CD4-positive, alpha-beta T cell treated with Interleukin-4 for 4 hours (primary cell): ENCODE measurements around the gene MYO16.
"Not testable (repeated sequence)": the region's sequence is repeated elsewhere in the genome, so short reads cannot be mapped to it uniquely, and the experiment has no call there.

Experiments
- DNase-seq: peaks from one replicate; pipeline ENCODE4 v3.0.0-alpha.2; 2020

The MYO16 gene

DNA sequence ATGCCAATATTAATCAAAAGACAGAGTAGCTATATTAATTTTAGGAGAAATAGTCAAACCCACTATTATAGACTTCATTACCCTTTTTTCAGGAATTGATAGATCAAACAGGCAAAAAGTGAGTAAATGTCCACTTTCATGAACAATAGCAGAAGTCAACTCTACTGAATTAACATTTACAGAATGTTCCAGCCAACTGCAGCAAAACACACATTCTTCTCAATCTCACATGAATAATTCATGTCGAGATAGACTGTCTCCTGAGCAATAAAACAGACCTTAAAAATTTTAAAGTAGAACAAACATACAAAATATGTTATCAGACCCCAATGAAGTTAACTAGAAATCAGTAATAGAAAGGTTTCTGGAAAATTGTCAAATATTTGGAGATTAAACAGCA lies 118.4 kb downstream of the MYO16 start:
- no peak for DNase-seq

DNA sequence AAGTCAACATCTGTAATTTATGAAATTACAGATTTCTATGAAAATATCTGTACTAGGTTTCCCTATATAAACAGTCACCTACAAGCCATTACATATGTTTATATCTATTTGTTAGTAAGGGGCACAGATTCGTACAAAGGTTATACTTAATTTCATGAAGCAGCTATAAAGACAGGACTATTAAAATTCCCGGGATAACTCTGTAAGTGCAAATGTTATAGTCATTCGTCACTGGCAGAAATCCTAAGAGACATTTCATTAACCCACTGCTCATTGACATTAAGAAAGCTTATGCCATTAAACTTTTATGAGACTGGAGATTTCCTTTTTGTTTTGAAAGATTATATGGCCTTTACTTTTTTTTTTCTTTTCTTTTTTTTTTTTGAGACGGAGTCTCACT lies 122.9 kb downstream of the MYO16 start:
- DNase-seq, result no peak

DNA sequence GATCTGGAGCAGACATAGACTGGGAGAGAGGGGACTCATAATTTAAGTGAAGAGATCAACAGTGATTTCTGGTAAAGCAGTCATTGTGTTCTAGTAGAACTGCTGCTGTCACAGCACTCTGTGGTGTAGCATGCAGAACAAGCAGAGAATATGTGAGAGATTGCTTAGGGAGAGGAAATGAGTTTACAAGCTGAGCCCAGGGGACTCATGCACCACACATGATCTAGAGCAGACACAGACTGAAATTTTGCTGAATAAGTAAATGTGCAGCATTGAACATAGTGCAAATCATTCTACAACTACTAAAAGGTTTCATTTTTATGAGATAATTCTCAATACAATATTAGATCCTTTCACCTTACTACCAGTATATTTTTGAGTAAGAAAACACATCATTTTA lies 125.7 kb downstream of the MYO16 start:
- no peak for DNase-seq

DNA sequence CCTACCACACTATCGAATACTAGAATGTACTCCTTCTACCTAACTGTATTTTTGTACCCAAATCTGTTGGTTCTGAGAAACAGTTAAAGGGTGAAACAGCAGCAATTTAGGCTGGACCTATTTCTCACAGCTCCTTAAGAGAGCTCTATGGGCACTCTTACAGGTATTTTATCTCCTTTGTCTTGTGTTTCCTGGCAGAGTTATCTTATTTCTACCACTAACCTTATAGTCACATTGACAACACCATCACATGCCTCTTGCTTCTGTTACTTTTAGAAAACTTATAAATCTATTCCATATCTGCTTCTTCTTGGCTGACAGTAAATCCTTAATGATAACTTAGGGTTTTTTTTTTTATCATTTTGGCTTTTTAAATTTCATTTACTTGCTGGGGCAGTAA lies 130.7 kb downstream of the MYO16 start:
- no peak for DNase-seq

DNA sequence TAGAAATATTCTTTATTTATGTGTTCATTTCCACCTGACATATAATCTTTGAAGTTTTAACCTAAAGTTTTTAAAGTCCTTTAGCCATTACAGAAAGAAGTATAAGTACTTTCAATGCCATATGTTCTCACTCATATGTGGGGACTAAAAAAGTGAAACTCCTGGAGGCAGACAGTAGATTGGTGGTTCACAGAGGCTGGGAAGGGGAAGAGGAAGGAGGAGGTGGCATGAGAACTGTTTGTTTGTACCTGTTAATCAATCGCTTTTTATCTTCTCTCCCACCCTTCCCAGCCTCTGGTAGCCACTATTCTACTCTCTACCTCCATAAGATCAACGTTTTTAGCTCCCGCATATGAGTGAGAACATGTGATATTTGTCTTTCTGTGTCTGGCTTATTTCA lies 131.1 kb downstream of the MYO16 start:
- no peak for DNase-seq

DNA sequence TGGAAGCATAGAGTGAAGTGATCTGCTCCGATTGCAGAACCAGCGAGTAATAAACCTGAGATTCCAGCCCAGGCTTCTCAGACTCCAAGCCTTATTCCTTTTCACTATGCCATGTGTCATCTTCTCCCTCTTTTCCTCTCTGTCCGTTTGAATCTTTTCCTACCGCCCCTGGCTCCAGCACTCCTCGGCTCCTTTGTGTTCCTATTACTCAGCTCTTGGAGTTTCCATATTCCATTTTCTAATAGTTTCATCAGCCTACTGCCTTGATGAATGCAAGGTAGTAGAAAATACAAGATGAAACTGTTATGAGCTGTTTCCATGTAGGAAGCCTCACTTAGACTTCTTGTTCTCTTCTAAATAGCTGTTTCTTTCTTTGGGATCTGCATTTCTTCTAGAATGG lies 138.6 kb downstream of the MYO16 start:
- DNase-seq, result no peak

DNA sequence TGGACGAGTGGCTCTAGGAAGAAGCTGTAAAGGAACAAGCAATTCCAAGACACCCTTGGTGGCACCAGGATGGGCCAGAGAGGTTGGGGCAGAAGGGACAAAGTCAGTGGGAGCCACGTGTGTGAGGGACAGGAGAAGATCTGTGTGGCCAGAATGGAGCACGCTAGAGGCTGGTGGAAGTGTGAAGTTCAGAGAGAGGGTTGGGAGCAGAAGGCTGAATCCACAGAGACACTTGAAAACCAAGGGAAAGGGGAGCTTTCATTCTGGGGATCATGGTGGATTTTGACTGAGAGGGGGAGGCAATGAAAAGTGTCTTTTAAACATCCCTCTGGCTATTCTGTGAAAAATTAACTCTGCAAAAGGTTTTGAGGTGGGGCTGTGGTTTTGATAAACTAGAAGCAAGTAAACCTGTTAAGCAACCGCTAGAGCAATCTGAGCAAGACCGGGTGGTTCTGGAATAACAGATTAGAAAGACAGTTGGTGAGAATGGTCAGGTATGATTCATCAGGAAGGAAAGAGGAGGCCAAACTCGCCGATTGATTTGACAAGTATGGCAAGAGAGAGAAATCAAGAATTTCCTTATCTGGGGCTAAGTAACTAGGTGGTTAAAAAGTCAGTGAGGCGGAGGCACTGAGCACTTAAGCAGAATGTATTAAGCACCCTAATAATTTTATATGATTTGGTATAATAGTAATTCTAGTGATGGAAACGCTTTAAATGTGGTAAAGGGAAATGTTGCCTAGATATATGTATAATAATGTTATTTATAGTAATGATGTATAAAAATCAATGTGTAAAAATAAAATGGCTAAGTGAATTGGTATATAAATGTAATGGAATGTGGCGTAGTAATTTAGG lies 140.0 kb downstream of the MYO16 start:
- DNase-seq, result no peak

DNA sequence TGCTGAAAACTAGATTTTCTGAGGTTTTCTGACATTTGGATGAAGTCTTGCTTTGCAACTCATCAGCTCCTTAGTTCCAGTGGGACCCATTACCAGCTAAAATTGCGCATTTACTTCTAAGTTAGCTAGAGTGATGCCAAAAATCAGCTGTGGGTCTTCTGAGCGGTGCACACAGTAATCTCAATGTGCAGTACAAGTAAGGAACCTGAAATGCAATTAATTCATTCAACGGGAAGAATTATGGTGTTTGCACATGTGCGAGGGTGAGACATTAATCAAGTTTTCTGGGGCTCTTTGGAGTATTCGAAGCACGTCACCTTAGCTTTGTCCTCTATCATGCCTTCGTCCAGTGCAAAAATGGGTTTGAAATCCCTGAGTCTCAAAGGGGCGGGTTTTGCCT lies 146.2 kb downstream of the MYO16 start:
- DNase-seq, result no peak

DNA sequence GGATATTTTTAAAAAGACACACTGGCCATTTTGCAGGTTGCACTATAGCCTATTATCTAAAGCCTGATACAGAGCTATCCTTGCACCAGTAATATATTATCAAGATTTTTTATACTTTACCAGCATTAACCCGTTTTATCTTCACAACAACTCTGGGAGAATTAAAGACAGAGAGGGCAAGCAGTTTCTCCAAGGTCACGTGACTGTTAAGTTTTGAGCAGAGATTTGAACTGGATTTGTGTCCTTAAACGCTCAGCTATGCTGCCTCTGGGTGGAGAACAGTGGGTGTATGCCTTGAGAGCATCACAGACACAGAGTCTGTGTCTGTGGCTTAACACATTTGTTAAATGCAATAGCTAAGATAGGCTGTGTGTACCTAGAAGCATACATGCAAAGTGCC lies 147.2 kb downstream of the MYO16 start:
- no peak for DNase-seq

DNA sequence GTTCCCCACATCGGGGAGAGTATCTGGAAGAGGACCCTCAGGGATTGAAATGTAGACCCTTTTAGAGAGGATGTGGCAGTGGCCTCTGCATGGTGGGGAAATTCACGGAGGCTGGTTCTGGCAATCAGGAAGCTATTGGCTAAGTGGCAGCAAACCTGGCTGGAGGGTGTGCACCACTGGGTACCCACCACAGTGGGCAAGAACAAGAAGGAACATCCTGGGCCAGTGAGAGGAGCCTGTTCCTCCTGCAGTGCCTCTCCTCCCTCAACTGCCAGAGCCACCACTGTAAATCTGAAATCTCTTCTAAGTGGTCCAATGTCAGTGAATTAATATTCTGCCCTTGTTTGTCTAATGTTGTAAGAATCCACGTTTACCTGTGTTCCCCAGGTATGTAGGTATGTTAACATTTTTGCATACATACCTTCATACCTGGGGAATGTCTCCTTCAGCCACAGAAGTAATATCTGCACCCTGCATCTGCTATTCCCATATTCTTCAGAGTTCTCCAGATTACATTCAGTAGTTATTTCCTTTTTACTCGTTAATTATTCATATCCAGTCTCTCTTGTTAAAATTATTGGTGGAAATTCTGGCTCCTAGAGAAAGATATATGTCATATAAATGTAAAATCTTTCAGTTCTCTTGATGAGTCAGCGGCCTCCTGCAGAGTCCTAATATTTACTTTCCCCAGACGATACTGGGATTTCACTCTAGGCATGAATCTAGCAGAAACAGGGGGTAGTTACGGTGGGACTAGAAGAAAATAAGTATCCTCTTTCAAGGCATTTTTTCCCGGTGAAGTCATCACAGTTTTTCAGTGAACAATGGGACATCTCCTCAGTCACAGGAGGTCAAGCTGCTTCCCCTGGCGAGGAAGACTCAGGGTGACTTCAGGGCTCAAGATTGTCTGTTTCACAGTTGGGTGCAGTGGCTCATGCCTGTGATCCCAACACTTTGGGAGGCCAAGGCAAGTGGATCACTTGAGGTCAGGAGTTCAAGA lies 148.3 kb downstream of the MYO16 start:
- no peak for DNase-seq

DNA sequence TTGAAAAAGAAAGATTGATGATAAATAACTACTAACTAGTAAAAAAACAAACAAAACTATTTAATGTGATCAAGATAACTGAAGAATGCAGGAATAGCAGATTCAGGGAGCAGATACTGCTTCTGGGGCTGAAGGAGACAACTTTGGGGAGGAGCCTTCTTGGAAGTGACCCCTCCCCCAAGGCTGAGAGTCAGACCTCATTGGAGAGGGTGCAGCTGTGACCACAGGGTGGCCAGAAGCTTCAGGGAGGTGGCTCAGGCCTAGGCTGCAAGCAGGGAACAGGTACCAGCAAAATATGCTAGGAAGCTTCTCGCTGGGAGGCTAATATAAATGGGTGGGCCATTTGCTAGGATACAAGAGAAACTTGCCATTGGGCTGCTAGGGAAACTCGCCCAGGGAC lies 149.9 kb downstream of the MYO16 start:
- DNase-seq, result no peak

DNA sequence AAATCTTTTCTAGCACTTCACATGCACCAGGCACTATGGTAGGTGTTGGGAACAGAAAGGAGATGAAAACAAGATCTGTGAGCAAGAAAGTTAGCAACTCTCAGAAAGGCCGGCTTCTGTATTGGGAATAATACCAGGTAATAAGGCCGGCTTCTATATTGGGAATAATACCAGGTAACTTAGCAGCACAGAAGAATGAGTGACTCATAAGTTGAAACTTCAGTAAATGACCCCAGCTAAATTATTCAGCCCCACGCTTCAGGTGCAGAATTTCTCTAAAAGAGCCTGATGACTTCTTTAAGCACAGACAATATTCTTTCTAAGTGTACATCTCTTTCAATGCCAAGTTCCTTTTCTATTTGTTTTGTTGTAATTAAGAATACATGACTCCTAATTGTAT lies 151.3 kb downstream of the MYO16 start:
- DNase-seq, result no peak

DNA sequence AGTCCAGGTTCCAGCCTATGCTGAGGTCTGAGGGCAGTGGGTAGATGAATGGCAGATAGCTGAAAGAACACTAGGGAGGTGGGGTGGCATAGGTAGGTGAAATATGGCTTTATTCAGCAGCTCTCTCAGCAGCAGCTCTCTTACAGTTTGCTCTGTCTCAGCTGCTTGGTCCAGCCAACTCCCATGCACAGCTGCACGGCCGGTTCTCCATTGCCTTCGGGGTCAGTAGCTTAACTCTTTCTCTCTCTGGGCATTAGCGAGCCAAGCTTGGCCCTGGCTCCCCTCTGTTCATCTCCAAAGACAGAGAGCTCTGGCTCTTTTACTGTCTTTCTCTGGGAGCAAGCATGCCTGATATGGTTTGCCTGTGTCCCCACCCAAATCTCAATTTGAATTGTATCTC lies 151.9 kb downstream of the MYO16 start:
- no peak for DNase-seq

DNA sequence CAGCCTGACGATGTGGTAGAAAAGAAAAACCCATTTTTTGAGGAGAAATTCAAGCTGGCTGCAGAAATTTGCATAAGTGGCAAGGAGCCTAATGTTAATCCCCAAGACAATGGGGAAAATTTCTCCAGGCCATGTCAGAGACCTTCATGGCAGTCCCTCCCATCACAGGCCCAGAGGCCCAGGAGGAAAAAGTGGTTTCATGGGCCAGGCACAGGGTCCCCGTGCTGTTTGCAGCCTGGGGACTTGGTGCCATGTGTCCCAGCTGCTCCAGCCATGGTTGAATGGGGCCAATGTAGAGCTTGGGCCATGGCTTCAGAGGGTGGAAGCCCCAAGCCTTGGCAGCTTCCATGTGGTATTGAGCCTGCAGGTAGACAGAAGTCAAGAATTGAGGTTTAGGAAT lies 153.1 kb downstream of the MYO16 start:
- DNase-seq, result not testable (repeated sequence)

DNA sequence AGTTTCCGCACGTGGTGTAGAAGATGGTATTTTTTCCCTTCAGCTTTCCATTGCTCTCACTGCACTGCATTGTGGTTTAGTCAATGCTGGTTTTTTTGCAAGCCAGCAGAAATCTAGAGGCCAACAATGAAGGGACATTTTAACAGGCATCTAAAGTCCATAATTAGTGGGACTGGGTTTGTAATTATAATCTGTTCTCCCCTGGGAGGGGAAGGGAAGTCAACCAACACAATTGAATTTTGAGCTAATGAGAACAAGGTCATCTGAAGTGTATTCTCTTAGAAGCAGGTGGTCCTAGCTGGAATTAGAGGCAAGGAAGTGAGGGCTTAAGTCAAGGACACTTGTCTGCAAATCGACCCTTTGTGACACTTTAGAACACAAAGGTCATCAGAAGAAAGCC lies 156.4 kb downstream of the MYO16 start:
- no peak for DNase-seq

DNA sequence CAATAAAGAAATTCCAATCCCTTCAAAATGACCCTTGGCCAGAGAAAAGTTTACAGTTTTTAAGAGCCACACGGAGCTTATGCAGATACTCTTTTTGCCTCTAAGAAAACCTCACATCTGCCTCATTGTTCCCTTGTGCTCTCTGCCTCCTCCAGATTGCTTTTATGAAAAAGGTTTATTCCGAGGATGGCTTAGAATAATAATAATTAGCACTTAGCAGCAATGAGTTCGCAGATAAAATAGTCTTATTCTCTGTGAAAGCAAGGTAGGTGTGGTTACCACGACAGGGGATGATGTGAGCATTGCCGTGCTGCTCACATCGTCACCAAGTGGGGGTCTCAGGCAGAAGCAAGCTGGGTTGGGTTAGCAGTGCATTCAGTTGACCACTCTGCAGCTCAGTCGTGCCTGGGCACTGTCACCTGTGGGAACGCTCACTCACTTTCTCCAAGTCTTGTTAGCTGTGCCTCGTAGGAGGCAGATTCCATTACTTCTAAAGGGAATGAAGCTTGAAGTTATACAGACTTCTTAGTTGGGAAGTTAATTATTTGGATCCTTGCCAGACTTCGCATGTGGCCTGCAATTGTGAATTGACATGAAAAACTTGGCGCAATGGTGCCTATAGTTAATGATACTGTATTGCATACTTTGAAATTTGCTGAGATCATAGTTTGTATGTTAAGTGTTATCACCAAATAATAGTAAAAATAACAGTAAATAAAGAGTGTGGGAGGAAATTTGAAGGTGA lies 157.2 kb downstream of the MYO16 start:
- DNase-seq, result no peak

DNA sequence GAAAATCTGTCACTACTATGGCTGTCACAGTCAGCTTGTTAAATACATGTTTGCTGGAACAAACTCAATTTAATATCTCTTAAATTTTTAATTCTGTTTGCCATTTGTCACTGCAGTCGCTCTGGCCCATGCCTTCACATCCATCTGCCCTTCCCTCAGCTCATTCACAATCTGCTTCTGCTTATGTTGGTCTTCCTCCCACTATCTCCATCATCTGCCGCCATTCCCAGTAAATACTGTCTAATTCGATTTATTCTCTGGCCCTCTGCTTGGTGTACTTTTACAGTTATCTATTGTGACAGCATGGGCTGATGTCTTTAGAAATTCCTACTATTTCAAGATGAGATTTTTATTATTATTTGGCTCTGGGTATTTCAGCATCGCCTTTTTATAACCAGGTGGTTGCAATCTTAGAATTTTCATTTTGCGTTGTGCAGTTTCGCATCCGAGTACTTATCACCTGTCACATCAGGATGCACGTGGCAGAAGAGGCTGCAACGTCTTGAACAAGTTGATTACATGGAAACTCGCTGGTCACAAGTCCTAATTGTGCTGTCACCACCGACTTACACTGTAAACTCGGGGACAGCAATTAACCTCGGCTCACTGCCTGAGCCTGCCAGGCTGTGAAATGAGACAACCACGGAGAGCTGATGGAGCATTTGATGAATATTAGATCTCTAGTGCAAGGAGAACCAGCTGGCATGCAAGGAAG lies 158.4 kb downstream of the MYO16 start:
- no peak for DNase-seq

DNA sequence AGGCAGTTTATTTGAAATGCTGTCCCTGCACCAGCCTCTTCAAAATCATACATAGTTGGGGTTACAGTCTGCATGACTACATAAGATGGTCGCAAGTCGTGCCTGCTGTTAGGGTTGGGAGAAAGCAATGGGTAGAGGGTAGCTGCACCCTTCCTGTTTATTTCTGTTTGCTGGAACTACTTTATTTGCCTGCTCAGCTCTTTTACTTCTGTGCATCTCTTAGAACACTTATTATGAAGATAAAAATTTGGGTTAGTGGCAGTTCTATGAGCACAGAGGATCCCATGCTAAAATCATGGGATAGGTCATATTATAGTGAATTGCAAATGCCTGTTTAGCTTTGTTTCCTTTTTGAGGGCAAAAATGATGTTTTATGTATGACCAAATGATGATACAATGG lies 160.1 kb downstream of the MYO16 start:
- no peak for DNase-seq

DNA sequence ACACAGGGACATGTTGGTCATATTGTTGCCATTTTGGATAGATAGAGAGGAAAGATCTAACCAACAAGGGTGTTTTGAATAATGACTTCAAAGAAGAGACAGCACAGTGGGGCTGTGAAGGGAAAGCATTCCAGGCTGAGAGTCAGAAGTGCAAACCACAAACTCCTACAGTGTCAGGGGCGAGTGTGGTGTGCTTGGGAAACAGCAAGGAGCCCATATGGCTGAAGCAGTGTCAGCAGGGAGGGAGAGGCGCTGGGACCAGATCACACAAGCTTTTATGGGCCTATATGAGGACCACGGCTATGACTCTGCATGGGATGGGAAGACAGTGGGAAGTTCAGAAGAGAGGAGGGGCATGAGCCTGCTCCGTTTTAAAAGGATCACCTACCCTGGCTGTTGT lies 166.4 kb downstream of the MYO16 start:
- no peak for DNase-seq

DNA sequence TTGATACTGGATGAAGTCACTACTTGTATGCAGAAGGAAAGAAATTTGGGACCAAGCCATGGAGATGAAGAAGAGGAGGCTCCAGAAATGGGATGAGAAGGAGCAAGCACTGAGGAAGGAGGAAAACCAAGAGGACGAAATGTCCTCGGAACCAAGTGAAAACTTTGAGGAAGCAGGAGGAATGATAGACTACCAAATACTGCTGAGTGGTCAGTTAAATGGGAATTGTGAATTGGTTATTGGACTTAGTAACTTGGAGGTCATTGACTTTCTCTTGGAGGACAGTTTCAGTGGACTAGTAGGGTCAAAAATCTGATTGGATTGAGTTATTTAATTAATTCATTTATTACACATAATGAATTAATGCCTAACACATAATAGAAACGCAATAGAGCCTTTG lies 167.9 kb downstream of the MYO16 start:
- no peak for DNase-seq

DNA sequence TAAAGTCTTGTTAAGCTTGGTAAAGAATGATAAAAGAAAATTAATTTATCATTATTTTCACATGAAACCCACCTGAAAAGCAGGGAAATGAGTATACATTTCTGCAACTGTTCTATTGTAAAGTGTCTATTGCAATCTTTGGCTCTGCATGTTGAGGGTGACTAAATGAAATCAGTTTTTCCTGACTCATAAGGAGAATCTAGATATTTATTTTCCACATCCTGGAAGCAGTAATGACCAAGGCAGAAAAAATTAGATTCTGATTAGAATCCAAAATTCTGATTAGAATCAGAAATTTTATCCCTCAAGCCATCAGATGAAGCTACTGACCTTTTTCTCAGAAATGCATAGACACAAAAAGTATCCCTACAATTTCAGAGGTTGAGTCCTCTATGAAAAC lies 178.4 kb downstream of the MYO16 start:
- no peak for DNase-seq

DNA sequence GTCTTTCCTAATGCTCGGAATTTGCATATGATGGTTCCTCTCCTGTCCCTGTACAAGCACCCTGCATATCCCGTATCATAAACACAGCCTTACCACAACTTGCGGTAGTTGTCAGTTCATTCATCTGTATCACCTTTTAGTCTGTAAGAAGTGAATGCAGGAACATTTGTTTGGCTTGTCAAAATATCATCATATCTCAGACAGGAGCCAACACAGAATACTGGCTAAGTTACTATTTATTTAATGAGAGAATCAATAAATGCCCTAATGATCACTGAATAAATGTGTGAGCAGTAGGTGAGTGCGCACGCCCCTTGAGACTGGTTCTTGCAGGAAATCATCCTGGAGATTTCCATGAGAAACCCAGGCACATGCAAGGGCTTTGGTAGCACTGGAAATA lies 182.8 kb downstream of the MYO16 start:
- DNase-seq, result no peak

DNA sequence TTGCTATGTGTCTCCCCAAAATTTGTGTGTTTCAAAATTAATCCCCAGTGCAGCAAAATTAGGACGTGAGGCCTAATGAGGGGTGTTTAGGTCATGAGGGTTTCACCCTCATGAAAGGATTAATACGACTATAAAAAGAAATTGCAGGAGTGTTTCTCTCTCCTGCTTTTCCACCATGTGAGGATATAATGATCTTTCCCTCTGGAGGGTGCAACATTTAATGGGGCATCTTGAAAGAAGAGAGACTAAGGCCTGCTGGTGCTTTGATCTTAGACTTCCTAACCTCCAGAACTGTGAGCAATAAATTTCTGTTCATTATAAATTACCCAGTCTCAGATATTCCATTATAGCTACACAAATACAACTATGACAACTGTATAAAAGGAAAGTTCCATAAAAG lies 183.2 kb downstream of the MYO16 start:
- DNase-seq, result no peak
